Activated CD8-positive, alpha-beta memory T cell treated with anti-CD3 and anti-CD28 coated beads for 4 hours (primary cell): ENCODE measurements around the gene CADPS.

Experiments used
- DNase-seq, 2 donors: peaks; one replicate each; pipeline ENCODE4 v3.0.0-alpha.2; 2020; ENCODE audit warnings: low read depth in 2 of 2

Gene CADPS

DNA sequence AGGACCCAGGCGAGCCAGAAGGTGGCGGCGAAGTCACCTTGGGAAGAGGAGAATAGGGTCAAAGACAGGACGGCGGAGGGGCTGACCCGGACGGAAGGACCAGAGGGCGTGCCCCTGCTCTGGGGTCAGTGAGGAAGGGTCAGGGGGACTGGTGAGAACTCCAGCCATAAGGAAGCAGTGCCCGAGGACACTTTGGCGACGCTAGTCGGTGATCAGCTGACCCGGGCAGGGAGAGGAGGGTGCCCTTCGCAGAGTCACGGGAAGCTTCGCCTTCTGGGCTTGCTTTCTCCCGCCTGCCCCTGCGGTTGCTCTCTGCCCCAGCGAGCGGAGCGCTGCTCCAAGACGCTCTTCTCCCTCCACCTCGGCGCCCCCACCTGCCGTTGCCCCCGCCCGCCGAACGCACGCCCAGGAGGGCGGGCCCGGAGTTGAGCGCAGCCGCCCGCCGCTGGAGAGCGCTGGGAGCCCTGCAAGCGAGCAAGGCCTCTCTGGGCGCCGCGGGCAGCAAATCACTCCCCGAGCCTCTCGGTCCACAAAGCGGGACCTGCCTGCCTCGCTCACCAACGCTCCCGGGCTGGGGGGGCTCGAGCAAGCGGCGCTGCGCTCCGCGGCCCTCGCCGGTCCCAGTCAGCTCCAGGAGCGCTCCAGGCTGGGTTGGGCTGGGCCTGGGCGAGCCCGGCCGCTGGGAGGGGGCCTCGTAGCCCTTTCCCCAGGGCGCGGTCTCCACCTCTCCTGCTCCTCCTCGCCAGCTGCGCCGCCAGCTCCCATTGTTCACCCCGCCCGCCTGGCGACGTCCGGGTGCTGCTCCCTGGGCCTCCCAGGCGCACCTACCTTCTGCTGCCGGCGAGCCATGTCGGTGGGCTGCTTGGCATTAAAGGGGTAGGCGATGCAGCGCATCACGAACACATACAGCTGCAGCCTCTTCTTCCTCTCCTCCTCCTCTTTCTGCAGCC, 1.2 kb downstream of the CADPS start:
- DNase-seq = no peak

DNA sequence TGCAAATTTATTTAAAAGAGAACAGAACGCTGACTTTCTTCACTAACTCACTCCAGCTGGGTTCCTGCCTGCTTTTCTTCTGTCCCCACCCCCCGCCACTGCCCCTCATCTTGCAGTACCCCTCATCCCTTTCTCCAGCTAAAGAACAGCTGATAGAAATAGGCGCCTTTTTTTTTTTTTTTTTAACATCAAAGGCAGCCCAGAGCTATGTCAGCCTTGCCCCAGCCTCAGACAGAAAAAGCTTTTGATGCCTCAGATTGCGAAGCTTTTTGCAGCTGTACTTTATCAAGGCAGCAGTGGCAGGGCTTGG, 1.8 kb downstream of the CADPS start:
- DNase-seq = no peak

DNA sequence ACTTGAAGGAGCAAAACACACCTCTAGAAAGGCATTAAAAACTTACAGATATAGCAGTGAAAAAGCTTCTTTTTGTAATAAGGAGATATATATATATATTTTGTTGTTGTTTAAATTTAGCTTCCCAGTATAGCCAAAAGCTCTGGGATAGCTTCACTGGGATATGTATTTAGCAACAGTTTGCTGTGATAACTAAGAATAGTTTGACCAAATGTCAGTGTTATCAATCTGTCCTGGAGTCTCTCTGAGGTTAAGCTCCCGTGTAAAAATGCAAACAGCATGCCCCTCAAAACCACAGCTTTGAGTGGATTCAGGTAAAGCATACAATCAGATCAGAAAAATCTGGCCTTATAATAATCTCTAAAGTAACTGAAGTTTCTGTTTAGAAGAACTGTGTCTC, 2.9 kb downstream of the CADPS start:
- no peak for DNase-seq

DNA sequence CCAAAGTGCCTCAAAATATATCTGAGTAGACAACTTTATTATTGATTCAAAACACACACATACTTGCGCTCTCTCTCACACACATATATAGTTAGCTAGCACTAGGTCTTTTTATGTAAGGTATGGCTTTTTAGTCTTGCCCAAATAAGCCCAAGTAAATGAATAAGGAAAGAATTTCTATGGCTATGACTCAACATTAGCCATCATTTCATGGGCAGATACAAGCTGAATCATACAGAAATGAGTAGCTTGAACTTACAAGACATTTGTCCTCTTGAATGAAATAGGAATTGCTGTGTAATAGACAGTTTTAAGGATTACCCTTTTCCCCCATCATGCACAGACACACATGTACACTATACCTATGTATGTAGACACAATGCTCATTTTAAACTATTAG, 4.9 kb downstream of the CADPS start:
- no peak for DNase-seq

DNA sequence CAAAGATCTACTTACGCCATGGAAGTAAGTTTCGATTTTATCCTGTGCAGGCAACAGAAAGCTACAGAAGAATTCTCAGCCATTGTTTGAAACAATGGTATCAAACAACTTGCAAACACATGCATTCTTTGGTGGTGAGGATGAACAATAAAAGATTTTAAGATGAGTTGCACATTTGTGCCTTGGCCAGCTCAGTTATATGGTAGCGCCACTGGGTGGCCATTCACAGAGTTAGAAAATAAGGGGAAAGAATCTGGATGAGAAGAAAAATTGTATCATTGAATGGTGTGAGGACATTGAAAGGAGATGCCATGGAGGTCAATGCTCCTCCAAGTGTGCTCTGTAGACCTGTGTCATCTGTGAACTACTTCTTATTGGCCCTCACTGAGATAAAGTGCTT, 11.6 kb downstream of the CADPS start:
- no peak for DNase-seq

DNA sequence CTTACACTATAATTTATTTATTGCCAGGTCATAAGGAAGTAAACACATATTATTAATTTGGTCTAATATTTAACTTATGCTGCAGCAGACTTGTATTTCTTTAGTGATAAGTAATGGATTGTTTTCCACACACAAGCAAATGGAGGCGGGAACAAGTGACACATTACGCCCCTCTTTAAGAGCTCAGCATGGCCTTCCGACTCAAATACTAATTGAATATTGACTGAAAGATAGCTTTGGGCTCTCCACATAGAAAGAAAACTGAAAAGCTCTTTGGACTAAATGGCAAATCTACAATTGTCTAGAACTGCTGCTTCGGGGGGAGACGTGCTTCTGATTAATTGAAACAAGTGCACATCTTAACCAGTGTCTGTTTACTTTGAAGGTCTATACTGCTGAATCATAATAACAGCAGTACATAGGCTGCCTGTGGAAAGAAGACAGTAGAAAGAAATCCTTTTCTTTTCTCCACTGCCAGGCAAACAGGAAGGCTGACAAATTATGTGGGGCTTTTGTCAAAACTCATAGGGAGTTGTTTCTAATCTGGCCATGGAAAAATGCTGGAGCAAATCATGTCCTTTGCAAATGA, 15.9 kb downstream of the CADPS start:
- no peak for DNase-seq

DNA sequence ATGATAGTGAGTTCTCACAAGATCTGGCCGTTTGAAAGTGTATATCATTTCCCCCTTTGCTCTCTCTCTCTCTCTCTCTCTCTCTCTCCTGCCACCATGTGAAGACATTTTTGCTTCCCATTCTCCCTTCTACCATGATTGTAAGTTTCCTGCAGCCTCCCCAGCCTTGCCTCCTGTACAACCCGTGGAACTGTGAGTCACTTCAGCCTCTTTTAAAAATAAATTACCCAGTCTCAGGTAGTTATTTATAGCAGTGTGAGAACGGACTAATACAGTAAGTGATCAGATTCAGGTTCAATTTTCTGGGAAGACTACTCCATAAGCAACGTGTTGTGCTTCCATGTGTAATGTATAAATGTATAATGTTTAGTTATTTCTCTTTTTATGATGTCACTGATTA, 29.2 kb downstream of the CADPS start:
- no peak for DNase-seq

DNA sequence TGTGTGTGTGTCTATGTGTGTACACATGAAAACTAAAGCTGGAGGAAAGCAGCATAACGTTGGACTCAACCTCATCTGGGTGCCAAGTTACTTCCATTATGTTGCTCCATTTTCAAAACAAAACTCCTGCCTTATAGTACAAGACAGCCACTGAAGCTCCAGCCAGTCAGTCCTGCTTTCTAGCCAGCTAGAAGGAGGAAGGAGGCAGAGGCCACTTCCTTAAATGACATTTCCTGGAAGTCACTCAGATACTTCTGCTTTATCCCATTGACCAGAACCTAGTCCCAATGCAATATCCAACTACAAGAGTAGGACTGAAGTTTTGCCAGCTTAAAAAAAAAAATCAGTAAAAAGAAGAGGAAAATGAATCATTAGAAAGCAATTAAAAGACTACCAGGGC, 31.7 kb downstream of the CADPS start:
- no peak for DNase-seq

DNA sequence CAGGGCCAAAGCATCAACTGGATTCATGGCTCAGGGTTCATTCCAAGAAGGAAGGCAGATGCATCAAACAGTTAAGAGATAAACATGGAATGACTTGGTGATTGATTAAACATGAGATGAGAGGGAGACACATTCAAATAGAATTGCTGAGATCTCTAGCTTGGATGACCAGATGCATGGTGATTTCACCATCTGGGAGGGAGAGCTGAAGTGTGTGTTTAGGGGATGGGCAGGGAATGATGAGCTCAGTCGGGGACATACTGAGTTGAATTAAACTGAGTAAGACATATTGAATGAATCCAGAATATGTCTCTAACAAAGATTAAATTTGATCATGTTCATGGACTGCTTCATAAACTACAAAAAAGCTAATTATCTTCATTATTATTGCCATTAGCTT, 35.5 kb downstream of the CADPS start:
- no peak for DNase-seq

DNA sequence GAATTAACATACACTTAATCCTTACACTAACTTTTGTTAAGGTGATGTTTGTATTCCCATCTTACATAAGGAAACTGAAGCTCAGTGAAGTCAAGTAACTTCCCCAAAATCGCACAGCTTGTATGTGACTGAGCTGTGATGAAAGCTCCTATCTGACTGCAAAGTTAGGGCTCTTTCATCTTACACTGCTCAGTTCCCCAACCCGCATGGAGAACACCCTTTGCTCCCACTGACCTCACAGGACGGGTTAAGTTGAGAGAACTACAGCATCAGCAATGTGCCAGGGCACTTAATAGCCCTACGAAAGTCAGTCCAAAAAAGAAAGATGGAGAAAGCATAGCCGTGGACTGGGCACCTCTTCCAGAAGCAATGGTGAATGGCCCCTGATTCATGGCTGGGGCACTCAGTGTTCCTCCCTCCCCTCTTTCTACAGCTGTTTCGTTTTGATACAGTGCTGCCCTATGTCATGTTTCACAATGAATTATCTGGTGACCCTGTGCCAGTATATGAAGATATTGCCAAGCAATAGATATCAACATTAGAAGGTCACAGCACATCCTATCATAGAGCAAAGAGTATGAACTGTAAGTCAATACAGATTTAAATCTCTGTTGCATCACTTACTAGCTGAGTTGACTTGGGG, 38.0 kb downstream of the CADPS start:
- no peak for DNase-seq

DNA sequence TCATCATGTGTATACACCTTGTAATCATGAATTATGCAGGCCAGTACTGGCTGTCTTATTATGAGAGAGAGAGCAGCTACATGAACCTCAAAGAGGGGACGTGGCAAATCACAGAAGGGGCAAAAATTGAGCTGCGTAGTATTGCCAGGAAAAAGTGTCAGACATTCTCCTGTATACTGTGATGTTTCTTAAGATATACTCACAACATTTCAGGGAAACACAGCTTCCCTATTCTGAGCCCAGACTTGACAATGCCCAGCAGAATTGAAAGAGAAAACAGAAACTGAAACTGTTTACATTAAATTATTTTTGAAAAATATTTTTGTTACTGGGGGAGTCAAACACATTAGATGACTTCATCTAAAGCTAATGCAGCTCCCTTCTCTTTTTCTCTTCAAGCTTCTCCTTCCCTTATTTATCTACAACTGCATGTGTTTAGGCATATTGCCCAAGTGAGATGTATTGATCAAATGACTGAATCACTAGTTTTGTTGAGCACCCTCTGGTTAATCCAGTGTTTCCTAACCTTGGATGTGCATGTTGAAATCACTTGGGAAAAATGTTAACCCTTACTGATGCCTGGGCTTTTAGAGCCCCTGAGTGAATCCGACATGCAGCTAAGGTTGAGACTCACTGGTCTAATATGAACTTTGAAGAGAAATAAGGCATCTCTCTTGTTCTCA, 39.5 kb downstream of the CADPS start:
- no peak for DNase-seq

DNA sequence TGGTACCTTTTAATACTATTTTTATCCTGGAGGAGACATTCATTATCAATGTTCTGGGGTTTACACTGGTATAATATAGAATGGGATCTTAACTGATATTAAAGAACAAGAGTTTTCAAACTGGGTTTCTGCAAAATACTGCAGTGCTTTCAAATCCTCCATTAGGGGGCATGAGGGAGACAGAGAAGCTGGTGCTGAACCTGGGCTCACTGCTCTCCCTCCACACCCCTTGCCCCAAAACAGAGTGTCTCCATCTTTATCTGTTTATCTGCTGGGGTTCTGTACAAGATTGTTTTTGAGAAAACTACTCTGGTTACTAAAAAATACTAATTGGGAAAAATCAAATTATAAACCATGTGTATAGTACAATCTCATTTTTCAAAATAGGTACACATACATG, 41.7 kb downstream of the CADPS start:
- no peak for DNase-seq

DNA sequence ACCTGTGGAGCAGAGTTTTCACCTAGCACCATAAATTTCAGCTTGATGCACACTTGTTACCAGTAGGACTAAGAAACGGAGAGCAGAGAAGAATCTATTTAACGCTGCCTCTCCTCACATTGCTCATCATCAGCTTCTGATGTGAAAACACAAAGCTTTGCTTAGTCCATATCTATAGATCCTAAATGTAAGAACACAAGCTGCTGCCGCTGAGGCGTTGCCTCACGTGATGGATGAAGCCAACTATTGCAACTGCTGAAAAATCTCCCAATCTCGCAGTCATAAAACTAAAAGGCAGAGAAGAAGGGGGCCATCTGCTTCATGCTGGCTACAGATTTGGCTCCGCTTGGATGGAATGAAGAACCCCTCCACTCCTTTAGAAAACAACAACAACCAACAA, 42.7 kb downstream of the CADPS start:
- DNase-seq = no peak

DNA sequence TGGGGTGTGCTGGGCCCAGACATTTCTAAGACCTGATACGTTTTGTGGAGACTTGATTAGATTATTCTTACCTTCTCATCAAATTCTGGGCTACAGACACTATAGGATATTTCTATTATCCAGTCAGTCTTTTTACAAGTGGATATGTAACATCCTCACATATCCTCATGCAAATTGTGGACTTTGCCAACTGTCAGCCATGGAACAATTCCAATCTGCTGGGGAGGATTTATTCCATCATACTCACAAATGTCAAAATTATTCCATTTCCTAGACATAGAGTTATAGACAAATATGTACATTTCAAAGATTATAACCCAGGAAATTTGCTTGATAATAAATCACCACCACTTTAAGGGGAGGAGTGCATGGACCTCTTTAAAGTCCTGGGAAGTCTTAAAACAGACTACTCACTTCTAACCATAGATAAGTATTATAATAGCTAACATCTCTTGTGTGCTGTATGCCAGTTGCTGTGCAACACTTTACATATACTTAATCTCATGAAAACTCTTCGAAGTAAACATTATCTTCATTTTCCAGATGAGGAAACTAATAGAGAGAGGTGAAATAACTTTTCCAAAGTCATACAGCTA, 44.4 kb downstream of the CADPS start:
- no peak for DNase-seq

DNA sequence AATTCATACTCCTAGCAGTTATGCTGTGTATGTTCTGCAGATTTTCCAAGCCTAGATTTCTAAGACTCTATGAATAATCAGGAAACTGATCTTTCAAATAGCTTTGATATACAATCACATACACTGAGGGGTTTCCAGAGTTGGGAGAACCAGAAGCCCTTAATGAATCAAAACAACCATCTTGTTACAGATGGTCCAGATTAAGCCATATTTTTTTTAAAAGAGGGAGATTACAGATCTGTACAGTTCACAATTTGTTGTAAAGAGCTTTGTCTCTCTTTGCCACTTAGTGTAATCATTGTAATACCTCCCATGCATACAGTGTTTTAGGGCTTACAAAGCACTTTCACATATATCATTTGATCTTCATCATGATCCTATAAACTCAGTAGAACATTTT, 47.7 kb downstream of the CADPS start:
- no peak for DNase-seq

DNA sequence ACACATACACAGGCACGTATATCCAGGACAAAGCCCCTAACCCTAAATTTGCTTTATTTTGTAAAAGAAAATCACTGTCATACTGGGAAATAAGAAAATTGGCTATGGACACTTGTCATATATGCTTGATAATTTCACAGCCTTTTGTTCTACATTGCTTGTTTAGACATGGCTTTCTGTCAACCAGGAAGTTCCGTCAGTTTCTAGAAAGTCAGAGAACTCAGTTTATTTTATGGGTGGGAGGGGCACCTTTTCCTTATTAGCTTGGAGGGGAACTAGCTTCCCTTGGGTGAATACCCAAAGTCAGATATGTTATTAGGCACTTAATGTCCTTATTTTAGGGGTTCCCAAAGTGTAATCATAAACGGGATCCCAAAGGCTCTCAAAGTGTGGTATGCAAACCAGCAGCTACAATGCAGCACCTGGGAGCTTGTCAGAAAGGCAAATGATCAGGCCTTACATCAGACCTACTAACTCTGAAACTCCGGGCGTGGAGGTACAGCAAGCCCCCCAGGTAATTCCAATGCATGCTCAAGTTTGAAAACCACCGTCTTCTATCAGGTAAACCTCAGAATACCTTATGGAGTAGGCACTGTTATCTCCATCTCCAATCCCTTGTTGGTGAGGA, 50.1 kb downstream of the CADPS start:
- no peak for DNase-seq

DNA sequence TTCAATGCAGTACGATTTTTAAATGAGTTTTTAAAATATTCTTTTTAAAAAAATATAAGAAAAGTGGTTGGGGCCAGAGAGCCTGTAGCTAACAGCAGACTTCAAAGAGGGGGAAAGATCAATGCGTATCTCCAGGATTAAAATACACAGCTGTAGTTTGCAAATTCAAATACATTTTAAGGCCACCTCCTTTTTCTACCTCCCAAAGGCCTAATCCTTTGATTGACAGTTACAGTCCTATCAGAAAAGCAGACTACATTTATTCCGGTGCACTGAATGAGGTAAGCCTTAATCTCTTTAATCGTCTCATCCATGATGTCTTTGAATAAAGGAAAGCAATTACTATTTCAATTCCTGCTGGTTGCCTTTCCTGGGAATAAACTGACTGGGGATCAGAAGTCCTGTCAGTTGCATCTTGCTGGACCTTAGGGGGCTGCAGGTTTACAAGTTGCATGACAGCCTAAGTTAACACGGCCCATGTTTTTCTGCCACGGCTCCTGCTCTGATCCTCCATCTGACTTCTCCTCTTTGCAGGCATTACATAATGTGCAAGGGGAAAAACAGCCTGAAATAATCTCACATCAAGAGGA, 51.7 kb downstream of the CADPS start:
- DNase-seq = no peak

DNA sequence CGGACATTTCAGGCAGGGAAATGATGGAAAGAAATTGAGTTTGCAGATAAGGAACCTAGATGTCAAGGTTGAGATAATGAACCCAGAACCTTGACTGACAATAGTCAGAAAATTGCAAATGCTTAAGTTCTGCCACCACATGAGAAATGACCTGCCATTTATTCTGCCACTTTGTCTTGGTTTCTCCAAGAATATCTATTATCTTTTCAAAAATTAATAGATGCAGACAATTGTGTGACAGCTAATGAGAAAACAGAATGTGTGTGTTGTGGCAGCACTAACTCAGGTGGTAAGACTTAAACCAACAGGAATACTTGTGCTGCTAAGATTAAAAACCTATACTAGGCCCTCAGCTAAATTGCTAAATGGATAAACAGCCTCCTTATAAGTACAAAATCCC, 52.3 kb downstream of the CADPS start:
- no peak for DNase-seq

DNA sequence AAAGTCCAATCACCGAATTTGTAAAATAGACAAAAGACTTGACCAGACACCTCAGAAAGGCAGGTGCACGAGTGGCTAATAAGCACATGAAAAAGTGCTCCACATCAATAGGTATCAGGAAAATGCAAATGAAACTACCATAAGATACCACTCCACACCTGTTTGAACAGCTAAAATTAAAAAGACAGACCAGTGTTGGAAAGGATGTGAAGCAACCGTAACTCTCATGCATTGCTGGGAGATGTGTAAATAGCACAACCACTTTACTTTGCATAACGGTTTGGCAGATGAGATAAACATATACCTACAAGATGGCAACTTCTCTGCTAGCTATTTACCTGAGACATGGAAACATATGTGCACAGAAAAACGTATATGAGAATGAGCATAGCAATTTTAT, 56.9 kb downstream of the CADPS start:
- no peak for DNase-seq

DNA sequence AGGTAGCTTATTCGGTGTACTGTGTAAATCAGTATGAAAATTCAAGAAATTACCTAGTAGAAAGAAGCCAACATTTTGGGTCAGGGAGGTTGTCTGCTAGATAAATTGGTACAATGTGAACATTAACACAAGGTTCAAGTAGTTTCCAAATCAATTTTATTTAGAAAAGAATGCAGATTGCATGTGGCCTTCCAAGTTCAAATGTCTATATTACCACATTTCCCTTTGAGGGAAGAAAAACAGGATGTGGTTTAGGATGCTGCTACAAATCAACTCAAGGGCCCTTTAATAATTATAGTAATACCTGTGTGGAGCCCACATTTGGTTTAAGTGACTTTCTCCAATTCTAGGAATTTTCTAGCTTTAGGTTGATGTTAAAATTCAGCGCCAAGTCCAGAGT, 57.5 kb downstream of the CADPS start:
- no peak for DNase-seq

DNA sequence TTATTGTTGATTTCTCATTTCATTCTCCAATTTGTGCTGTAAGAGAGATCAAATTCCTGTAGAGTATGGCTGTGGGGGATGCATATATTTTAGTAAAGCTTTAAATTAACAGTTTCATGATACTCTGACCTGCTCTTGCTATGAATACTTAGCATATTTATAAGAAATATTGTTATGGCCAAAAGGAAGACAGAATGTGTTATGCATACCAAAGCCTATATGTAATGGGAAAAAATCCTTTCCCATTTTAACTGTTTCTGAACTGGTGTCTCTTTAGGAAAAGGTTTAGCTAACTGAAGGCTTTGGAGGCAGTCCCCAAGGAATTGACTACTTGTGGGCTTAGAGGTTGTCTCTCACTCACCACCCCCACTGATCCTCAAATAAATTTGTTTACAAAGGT, 59.2 kb downstream of the CADPS start:
- no peak for DNase-seq
